K562 (cell line): Measurements from ENCODE around the gene ANTXRL. TPM values are rescaled to one million over a fixed set of nuclear protein-coding genes. Genes with fewer than 3 reads are reported as not detected.

Source experiments
- ATAC-seq: fragments of 200-7000 bp; cut with Tn5 transposase; 3 replicates; pipeline ENCODE4 v1.9.1; 2020; ENCODE audit warnings: moderate library complexity
- BruUV-seq: library from RNA; stranded (reverse); fragments of 400-500 nt; replicated peaks from 2 replicates; lab custom pipeline; 2021; lab: Mats Ljungman, UMichigan
- CTCF ChIA-PET: fragments of 300-600 bp; formaldehyde crosslinking; extraction: SDS; loops from one replicate; lab custom pipeline; 2021; ENCODE audit warnings: low intra/inter-chr PET ratio; lab: Yijun Ruan, JAX
- POLR2A ChIA-PET: fragments of 300-600, 350-650 bp; sonication (Branson Sonifier 250); formaldehyde crosslinking; extraction: SDS; loops from one replicate; lab custom pipeline; 2021; ENCODE audit warnings: antibody characterized with exemption, inconsistent platforms; lab: Yijun Ruan, JAX
- DNase-seq, 4 experiments: peaks; one replicate each; pipeline versions ENCODE4 v3.0.0 to v3.0.0-alpha.2; 2011 to 2018; ENCODE audit warnings: low spot score in 3 of 4, mixed read lengths in 3 of 4; ENCODE audit errors: extremely low read depth in 1 of 4
- FAIRE-seq: peaks from 2 replicates; lab custom pipeline; 2011; peaks lifted over from hg19 to GRCh38; lab: Jason Lieb, UNC
- H2AFZ ChIP-seq: 2 replicates; pipeline ENCODE4 v1.6.0; 2011; ENCODE audit warnings: low read depth, low read length, control low read depth, inconsistent platforms
- H3K27ac ChIP-seq: fragments of 200-600 bp; 3 replicates; pipeline ENCODE4 v1.8.0; 2011; ENCODE audit warnings: low read depth, mild to moderate bottlenecking, control low read depth, inconsistent platforms, low read length, moderate library complexity, mixed read lengths; ENCODE audit errors: extremely low read depth
- H3K27me3 ChIP-seq, 2 experiments: fragments of 300-600 bp in 1 of 2; 2 replicates in 1 of 2; 3 replicates in 1 of 2; pipeline versions ENCODE4 v1.6.0 to v1.8.0; 2011; ENCODE audit warnings: inconsistent platforms in 2 of 2, low read length in 2 of 2, mild to moderate bottlenecking in 1 of 2, mixed read lengths in 1 of 2, moderate library complexity in 1 of 2; ENCODE audit not compliant: control insufficient read depth in 2 of 2, insufficient read depth in 2 of 2
- H3K36me3 ChIP-seq: fragments of 300-600 bp; 3 replicates; pipeline ENCODE4 v1.8.0; 2011; ENCODE audit warnings: mild to moderate bottlenecking, low read length, inconsistent platforms; ENCODE audit not compliant: control insufficient read depth, insufficient read depth
- H3K4me1 ChIP-seq, 2 experiments: fragments of 200-600 bp in 1 of 2; replicated peaks in 1 of 2; 2 replicates in 1 of 2; 3 replicates in 1 of 2; pipeline versions ENCODE4 v1.5.1 to v1.8.0; 2011; ENCODE audit warnings: inconsistent platforms in 2 of 2, low read length in 2 of 2, mild to moderate bottlenecking in 1 of 2, mixed read lengths in 1 of 2, moderate library complexity in 1 of 2; ENCODE audit not compliant: control insufficient read depth in 2 of 2, insufficient read depth in 2 of 2
- H3K4me2 ChIP-seq: 2 replicates; pipeline ENCODE4 v1.6.1; 2011; ENCODE audit warnings: low read length, control low read depth, inconsistent platforms, mixed read lengths; ENCODE audit not compliant: insufficient read depth
- H3K4me3 ChIP-seq: fragments of 200-600 bp; sonication (generic), shearing (Covaris generic); 2 replicates; pipeline ENCODE4 v1.5.1; 2016; ENCODE audit warnings: control low read depth, inconsistent platforms
- H3K79me2 ChIP-seq: fragments of 200-600 bp; 3 replicates; pipeline ENCODE4 v1.8.0; 2011; ENCODE audit warnings: low read length, inconsistent platforms; ENCODE audit not compliant: control insufficient read depth, insufficient read depth
- H3K9ac ChIP-seq, 2 experiments: 2 replicates each; pipeline versions ENCODE4 v1.6.0 to v1.6.1; 2011; ENCODE audit warnings: low read depth in 2 of 2, low read length in 2 of 2, control low read depth in 1 of 2, inconsistent platforms in 1 of 2, mild to moderate bottlenecking in 1 of 2, mixed read lengths in 1 of 2; ENCODE audit not compliant: insufficient read depth in 1 of 2
- H3K9me1 ChIP-seq: one replicate; pipeline ENCODE4 v1.6.0; 2011; ENCODE audit warnings: inconsistent platforms, mild to moderate bottlenecking, low read length, moderate library complexity; ENCODE audit not compliant: control insufficient read depth, insufficient read depth
- H3K9me3 ChIP-seq: replicated peaks from 2 replicates; pipeline ENCODE4 v1.5.1; 2011; ENCODE audit warnings: low read depth, low read length, inconsistent platforms; ENCODE audit not compliant: control insufficient read depth, insufficient read depth
- H4K20me1 ChIP-seq: replicated peaks from 2 replicates; pipeline ENCODE4 v1.6.1; 2011; ENCODE audit warnings: low read length, inconsistent platforms, mixed read lengths; ENCODE audit not compliant: control insufficient read depth, insufficient read depth
- CBFB ChIP-seq: sonication (generic); formaldehyde crosslinking; IDR thresholded peaks from 2 replicates; pipeline ENCODE4 v1.4.0; 2020; ENCODE audit warnings: mild to moderate bottlenecking, missing genetic modification reagents
- CBX5 ChIP-seq: IDR thresholded peaks from 2 replicates; pipeline ENCODE4 v1.6.1; 2014; ENCODE audit warnings: low read depth, borderline replicate concordance
- EZH2 ChIP-seq: IDR thresholded peaks from 2 replicates; pipeline ENCODE4 v1.6.1; 2012; ENCODE audit warnings: low read depth, mild to moderate bottlenecking, inconsistent platforms, low read length, borderline replicate concordance
- RERE ChIP-seq: sonication (generic); formaldehyde crosslinking; IDR thresholded peaks from 2 replicates; pipeline ENCODE4 v1.8.0; 2023; ENCODE audit warnings: missing genetic modification reagents, mild to moderate bottlenecking, borderline replicate concordance
- SREBF1 ChIP-seq: fragments of 150-350 bp; IDR thresholded peaks from 2 replicates; pipeline ENCODE4 v1.6.1; 2014; ENCODE audit warnings: antibody characterized with exemption, low read depth, low read length, borderline replicate concordance
- TARDBP ChIP-seq: fragments of 450-650 bp; IDR thresholded peaks from 2 replicates; pipeline ENCODE4 v1.6.1; 2016
- ZNF696 ChIP-seq: fragments of 250-450 bp; sonication (Bioruptor Pico); conservative IDR thresholded peaks from 2 replicates; pipeline ENCODE4 v1.4.0; 2020; ENCODE audit warnings: mild to moderate bottlenecking, moderate library complexity
- WGBS: fragments of 100-300 bp; shearing (Covaris generic); methylation state at CpG from one replicate; pipeline ENCODE4 v1.1.6; 2016; ENCODE audit warnings: low coverage, mixed read lengths; ENCODE audit not compliant: insufficient coverage; ENCODE audit errors: missing lambda C conversion rate; 5-methylcytosine and 5-hydroxymethylcytosine counted together
- in situ Hi-C: fragments of 300-500 bp; cut with MboI; formaldehyde crosslinking; loops from 4 replicates; pipeline ENCODE4 v1.15.0; 2018; ENCODE audit warnings: inconsistent platforms, mixed read lengths
- intact Hi-C: fragments of 100-400 bp; cut with micrococcal nuclease; formaldehyde crosslinking; loops from 2 replicates; pipeline ENCODE4 v1.14.2; 2022
- polyA plus RNA-seq, 8 experiments: library from polyadenylated mRNA; depleted of rRNA in 4 of 8; stranded (reverse) in 5 of 8; unstranded in 3 of 8; fragments of >200 nt; fragmentation: Nextera tagmentation in 2 of 8; fragmentation: Illumina TruSeq in 1 of 8; extraction: Ambion mirVana in 2 of 8; extraction: Trizol in 1 of 8; gene quantifications; 2 replicates each; pipeline versions ENCODE4 v1.2.1 to v1.2.3, GENCODE V29; 2011 to 2014; ENCODE audit warnings: inconsistent platforms in 1 of 8, missing spikeins in 1 of 8
- total RNA-seq, 7 experiments: library from RNA; depleted of rRNA in 6 of 7; stranded (reverse); fragments of >200 nt in 6 of 7; fragmentation: Illumina TruSeq in 2 of 7; extraction: Trizol in 2 of 7; gene quantifications; 2 replicates each; pipeline versions ENCODE4 v1.2.1 to v1.2.3, GENCODE V29; 2011 to 2021; ENCODE audit warnings: low replicate concordance in 1 of 7
- TF ChIP-seq, protein P1 (sequence below), 2 experiments: fragments of 450-650 bp; formaldehyde crosslinking in 1 of 2; IDR thresholded peaks; 2 replicates each; pipeline versions ENCODE4 v1.4.0 to v1.6.1; 2014 to 2020; ENCODE audit warnings: mild to moderate bottlenecking in 2 of 2, borderline replicate concordance in 1 of 2, low read depth in 1 of 2

Gene ANTXRL
- total and polyA plus RNA-seq, 9 of the 15 experiments (the other 6 are each of a cell fraction or from before 2014, with no cell fraction given), result not detected

DNA sequence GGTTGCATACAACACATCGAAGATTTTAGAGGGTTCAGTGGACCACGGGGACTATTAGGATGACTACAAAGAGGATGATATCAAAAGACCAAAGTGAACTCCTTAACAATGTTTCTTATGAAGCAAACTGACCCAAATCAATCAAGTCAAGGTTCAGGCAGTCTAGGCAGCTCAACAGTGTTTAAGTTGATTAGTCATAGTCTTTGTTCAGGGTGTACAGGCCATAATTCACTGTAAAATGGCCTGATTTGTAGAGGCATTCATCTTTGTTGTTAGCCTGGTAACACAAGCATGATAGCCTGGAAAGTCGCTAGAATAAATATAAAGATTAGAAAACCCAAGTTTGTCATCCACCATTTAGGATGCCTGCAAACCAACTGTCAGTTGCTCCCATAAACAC, 32.6 kb downstream of the ANTXRL start:
- Histone ChIP-seq H4K20me1 (peaks cover 2% of the 10 kb centered on the region; the same call in 1 of the 2 replicates), H3K4me1 (no peaks in the 10 kb centered on the region), H2AFZ (no peak overlapping the region), H3K36me3 (no peaks in the 10 kb centered on the region), H3K4me2 (no peak overlapping the region), H3K27me3 (peaks cover 5 to 24% of the 10 kb centered on the region in 2 experiments; a peak in 4 of 5 replicates), H3K9me1 (no peaks in the 10 kb centered on the region), H3K79me2 (no peaks in the 10 kb centered on the region), H3K27ac (no peak overlapping the region), H3K9me3 (no peaks in the 10 kb centered on the region), H3K9ac (no peak overlapping the region), H3K4me3 (no peak overlapping the region)
- DNase-seq (no peak), ATAC-seq (no peak), FAIRE-seq (no peak)
- no TSS peak for BruUV-seq
- POLR2A ChIA-PET, result interaction anchor here (1.4 kb wide), 1 partner anchor 20 kb away, joined by 3 read pairs; no protein-coding TSS in a partner anchor
- in situ Hi-C loops, result loop anchor here (5.0 kb wide), 1 partner anchor 72 kb away; no protein-coding TSS in a partner anchor
- 0% methylated on average over 3 of the region's 3 CpGs for WGBS
- intact Hi-C loops, result no loop called here
- CTCF ChIA-PET, result no interaction called here
- TF ChIP-seq, protein P1, sequence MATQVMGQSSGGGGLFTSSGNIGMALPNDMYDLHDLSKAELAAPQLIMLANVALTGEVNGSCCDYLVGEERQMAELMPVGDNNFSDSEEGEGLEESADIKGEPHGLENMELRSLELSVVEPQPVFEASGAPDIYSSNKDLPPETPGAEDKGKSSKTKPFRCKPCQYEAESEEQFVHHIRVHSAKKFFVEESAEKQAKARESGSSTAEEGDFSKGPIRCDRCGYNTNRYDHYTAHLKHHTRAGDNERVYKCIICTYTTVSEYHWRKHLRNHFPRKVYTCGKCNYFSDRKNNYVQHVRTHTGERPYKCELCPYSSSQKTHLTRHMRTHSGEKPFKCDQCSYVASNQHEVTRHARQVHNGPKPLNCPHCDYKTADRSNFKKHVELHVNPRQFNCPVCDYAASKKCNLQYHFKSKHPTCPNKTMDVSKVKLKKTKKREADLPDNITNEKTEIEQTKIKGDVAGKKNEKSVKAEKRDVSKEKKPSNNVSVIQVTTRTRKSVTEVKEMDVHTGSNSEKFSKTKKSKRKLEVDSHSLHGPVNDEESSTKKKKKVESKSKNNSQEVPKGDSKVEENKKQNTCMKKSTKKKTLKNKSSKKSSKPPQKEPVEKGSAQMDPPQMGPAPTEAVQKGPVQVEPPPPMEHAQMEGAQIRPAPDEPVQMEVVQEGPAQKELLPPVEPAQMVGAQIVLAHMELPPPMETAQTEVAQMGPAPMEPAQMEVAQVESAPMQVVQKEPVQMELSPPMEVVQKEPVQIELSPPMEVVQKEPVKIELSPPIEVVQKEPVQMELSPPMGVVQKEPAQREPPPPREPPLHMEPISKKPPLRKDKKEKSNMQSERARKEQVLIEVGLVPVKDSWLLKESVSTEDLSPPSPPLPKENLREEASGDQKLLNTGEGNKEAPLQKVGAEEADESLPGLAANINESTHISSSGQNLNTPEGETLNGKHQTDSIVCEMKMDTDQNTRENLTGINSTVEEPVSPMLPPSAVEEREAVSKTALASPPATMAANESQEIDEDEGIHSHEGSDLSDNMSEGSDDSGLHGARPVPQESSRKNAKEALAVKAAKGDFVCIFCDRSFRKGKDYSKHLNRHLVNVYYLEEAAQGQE (IDR thresholded peaks at IDR 0.05; ENCODE audit: borderline replicate concordance), result no peak
- TF ChIP-seq, protein P1 (CRISPR knock-in tag; IDR thresholded peaks at IDR 0.05; ENCODE audit: low read depth), result no peak
- TF ChIP-seq RERE (CRISPR knock-in tag), result no peak
- no peak for TF ChIP-seq TARDBP
- TF ChIP-seq EZH2, result no peak
- TF ChIP-seq CBFB (CRISPR knock-in tag), result no peak
- TF ChIP-seq ZNF696 (CRISPR knock-in tag), result no peak
- no peak for TF ChIP-seq SREBF1
- TF ChIP-seq CBX5, result no peak
